ENCODE data around the gene EID2B. TPM values are rescaled to one million over a fixed set of nuclear protein-coding genes. Genes with fewer than 3 reads are reported as not detected.

Gene EID2B
- total RNA-seq, 1 donor from 2014 or later, result 2.9 TPM

DNA sequence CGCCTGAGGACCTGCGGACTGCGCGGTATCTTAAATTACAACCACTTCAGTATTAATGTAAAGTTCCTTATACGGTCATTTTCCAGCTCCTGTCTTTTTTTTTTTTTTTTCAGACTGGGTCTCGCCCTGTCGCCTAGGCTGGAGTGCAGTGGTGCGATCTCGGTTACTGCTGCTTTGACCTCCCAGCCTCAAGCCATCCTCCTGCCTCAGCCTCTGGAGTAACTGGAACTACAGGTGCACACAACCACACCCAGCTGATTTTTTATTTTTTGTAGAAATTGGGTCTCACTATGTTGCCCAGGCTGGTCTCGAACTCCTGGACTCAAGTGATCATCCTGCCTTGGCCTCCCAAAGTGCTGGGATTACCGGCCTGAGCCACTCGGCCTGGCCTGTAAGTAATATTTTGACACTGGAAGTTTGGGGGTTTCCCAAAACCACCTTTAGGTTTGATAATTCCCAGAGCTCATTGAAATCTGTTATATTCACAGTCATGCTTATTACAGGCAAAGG lies 406 bp upstream of the EID2B start:
- no peak for DNase-seq (ENCODE audit: low read depth)

DNA sequence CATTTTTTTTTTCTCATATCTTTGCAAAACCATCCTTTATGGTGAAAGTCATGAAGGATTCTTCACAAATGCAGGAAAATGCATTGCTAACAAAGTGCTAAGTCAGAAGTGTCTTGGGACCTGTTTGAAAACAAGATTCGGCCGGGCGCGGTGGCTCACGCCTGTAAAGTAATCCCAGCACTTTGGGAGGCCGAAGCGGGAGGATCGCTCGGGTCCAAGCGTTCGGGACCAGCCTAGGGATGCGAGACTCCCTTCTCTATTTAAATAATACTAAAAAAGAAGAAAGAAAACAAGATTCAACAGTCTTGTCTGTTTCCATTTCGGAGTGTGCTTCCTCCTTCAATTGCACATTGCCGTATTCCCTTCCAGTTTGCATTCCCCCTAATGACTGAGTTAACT lies 819 bp downstream of the EID2B start:
- DNase-seq (ENCODE audit: low read depth), result no peak

DNA sequence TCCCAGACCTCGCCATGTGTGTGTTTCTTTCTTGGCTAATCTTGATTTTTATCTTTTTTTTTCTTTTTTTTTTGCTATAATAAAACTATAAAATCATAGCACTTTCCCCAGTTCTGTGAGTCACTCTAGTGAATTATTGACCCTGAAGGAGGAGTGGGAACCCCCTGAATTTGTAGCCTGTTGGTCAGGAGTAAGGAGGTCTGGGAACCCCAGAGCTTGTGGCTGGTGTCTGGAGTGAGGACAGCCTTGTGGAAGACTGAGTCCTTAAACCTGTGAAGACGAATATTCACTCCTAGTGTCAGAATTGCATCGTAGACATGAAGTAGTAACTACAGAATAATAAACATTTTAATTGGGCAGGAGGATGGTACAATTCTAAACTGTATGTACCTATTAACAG lies 7.4 kb downstream of the EID2B start:
- DNase-seq (ENCODE audit: low read depth), result no peak

DNA sequence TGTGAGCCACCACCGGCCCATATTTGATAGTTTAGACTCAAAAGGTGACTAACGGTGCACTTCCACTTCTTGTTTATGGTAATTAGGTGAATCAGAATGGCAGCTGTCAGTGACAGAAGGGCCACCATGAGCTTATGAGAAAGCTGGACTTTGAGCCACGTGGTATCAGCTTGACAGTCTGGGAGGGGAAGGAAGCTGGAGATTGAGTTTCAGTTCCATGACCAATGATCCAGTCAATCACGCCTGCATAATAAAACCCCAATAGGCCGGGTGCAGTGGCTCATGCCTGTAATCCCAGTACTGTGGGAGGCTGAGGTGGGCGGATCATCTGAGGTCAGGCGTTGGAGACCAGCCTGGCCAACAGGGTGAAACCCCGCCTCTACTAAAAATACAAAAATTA lies 8.2 kb downstream of the EID2B start:
- peak; percentile 16 for DNase-seq (ENCODE audit: low read depth)

DNA sequence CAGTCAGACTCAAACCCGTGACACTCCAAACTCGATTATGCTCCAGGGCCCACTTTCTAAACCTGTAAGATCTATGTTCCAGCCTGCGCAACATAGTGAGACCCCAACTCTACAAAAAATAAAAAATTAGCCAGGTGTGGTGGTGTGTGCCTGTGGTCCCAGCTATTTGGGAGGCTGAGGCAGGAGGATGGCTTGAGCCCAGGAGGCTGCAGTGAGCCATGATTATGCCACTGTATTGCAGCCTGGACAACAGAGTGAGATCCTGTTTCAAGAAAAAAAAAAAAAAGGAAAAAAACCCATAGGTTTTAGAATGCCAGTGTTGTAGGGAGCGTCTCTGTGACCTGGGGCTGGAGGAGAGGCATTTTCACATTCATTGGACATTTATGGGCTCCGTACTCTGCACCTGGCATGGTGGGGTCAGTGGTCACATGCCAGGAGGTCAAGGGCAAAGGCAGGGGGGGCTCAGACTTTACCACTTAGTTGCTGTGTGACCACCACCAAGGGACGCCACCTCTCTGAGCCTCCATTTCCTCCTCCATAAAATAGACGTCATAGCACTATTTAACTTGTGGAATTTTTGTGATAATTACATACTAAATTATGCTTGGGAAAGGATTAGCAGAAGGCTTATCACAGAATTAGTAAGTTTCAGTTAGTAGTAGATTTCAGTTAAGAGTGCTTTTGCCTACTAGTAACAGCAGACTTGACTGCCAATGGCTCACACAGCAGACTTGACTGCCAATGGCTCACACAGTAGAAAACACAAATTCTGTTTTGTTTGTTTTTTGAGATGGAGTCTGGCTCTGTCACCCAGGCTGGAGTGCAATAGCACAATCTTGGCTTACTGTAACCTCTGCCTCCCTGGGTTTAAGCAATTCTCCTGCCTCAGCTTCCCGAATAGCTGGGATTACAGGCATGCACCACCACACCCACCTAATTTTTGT lies 11.8 kb downstream of the EID2B start:
- no peak for DNase-seq (ENCODE audit: low read depth)

DNA sequence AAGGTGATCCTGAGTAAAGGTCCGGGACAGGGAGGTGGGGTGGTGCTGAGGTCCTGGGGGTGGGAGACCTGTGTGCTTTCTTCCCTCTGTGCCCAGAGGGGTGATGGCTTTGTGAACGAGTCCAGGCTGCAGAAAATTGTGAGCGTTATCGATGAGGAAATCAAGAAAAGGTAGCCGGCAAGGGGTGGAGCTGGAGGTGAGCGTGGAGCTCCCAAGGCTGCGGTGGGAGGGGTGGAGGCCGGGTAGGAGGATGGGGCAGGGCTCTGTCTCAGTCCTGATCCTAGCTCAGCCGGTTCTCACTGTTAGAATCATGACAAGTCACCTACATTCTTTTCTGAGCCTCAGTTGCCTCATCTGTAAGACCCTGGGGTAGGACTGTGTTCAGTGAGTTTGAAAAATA lies 13.7 kb downstream of the EID2B start:
- DNase-seq (ENCODE audit: low read depth), result no peak

DNA sequence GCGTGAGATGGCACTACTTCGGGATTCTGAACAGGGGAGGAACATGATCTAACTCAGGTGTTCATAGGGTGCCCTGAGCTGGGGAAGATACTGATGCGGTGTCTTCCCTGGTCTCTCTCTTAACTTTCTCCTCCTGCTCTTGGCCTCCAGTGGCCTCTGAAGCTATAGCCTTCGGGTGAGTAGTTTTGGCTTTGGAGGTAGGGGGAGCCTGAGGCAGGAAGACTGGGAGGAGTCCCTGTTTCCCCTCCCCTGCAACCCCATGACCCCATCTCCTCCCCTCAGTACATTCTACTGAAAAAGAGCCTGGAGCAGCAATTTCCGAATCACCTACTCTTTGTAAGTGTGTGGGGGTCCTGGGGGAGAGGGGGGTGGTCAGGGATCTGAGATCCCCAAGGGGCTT lies 14.2 kb downstream of the EID2B start:
- no peak for DNase-seq (ENCODE audit: low read depth)

DNA sequence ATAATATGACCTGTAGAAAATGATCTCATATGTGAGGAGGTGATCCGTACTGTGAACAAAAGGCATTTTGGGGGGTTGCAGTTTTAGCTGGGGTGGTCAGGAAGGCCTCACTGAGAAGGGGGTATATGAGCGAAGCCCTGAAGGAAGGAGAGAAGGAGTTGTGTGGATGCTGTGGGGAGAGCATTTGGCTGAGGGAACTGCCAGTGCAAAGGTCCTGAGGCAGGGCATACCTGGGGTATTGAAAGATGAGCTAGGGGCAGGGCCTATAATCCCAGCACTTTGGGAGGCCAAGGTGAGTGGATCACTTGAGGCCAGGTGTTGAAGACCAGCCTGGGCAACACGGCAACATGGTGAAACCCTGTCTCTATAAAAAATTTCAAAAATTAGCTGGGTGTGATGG lies 15.2 kb downstream of the EID2B start:
- DNase-seq (ENCODE audit: low read depth), result no peak

DNA sequence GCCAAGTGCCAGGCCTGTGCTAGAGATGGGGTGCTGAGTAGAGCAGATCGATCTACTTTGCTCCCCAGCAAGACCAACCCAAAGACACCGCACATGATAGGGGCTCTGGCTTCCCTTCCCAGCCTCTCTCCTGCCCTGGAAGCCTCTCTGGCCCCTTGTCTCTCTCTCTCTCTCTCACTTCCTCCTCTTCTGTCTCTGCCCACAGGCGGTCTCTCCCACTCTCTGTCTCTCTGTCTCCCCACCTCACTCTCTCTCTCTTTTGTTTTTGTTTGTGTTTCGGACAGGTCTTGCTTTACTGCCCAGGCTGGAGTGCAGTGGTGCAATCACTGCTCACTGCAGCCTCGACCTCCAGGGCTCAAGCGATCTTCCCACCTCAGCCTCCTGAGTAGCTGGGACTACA lies 16.4 kb downstream of the EID2B start:
- no peak for DNase-seq (ENCODE audit: low read depth)

DNA sequence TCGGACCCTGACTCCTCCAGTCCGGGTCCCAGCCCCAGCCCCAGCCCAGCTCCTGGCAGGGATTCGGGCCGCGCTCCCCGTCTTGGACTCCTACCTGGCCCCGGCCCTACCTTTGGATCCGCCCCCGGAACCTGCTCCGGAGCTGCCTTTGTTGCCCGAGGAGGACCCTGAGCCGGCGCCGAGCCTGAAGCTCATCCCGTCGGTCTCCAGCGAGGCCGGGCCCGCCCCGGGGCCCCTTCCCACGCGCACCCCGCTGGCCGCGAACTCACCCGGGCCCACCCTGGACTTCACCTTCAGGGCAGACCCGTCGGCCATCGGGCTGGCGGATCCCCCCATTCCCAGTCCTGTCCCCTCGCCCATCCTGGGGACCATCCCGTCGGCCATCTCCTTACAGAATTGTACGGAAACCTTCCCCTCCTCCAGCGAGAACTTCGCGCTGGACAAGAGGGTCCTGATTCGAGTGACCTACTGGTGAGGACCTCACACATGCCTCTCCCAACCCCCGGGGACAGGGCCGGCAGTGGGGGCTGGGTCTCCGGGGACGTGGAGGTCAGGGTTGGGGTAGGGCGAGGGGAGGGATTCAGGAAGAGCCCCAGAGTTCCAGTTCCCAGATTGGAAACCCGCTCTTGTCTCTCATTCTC lies 17.0 kb downstream of the EID2B start:
- DNase-seq (ENCODE audit: low read depth), result no peak

DNA sequence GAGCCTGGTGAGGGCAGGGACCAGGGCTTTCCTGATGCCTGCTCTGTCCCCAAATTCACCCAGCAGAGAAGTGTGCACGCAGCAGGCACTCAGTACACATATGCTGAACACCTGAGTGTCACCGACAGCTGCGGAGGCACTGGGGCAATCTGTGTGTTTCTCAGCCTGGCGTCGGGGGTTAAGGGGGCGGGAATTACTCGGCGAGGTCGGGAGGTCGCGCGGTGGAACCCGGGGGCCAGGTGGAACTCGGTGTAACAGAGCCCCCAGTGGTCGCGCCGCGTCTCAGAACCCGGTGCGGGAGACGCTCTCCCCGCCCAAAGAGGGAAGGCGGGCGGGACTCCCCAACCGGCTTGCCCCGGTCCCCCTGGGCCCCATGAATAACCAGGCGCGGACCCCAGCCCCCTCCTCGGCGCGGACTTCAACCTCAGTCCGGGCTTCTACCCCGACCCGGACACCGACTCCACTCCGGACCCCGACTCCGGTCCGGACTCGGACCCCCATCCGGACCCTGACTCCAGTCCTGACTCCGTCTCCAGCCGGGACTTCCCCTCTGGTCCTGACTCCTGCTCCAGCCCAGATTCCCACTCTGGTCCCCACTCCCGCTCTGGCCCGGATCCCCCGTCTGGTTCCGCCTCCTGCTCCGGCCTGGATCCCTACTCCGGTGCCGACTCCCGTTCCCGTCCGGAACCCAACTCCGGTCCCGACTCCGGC lies 17.7 kb downstream of the EID2B start, which contains the start of gene SELENOV:
Gene SELENOV, plus strand, starts transcription at position 300 of the 711 bp plus-strand sequence. Its CDS starts 74 bp downstream, at position 374.
- DNase-seq (ENCODE audit: low read depth), result no peak

DNA sequence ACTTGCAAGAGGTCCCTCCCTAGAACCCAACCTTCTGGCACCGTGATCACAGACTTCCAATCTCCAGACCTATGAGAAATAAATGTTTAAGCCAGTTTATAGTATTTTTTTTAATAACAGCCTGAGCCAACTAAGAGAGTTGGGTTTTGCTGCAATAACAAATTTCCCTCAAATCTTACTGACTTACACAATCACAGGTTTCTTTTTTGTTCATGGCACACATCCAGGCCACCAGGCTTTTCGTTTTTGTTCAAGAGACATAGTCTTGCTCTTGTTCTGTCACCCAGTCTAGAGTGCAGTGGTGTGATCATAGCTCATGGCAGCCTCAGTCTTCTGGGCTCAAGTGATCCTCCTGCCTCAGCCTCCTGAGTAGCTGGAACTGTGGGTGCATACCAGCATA lies 19.7 kb downstream of the EID2B start:
- no peak for DNase-seq (ENCODE audit: low read depth)

DNA sequence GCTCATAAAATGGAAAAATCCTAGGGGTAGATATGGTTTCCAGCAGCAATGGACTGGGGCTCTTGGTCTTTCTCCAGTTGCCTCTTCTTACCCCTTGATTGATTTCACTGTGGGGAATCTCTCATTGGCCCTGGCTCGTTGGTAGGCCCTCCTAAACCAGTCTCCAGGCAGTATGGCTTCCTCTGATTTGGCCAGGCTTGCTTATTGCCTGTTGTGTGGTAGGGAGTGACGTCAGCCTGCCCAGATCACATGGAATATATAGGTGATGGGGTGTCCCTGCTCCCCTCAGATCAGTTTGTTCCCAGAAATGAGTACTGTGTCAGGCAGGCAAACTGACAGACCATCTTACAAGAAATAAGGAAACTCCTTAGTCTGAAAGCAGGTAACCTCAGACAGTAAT lies 23.4 kb downstream of the EID2B start:
- DNase-seq (ENCODE audit: low read depth), result no peak

DNA sequence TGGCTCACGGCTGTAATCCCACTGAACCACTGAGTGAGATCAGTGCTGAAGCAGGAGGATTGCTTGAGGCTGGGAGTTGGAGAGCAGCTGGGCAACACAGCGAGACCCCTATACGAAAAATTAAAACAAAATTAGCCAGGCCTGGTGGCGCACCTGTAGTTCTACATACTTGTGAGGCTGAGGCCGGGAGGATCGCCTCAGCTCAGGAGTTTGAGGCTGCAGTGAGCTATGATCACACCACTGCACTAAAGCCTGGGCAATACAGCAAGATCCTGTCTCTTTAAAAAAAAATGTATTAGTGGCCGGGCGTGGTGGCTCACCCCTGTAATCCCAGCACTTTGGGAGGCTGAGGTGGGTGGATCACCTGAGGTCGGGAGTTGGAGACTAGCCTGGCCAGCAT lies 24.0 kb downstream of the EID2B start:
- DNase-seq (ENCODE audit: low read depth), result no peak

DNA sequence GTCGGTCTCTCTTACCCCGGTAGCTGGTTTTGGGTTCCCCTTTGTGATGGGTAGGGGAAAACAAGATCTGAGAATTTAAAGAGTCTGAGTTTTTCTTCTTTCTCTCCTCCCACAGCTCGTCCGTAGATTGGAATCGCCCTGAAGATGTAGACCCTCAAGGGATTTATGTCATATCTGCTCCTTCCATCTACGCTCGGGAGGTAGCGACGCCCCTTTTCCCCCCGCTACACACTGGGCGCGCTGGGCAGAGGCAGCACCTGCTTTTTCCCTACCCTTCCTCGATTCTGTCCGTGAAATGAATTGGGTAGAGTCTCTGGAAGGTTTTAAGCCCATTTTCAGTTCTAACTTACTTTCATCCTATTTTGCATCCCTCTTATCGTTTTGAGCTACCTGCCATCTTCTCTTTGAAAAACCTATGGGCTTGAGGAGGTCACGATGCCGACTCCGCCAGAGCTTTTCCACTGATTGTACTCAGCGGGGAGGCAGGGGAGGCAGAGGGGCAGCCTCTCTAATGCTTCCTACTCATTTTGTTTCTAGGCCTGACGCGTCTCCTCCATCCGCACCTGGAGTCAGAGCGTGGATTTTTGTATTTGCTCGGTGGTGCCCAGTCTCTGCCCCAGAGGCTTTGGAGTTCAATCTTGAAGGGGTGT lies 24.8 kb downstream of the EID2B start:
- DNase-seq (ENCODE audit: low read depth), result no peak

DNA sequence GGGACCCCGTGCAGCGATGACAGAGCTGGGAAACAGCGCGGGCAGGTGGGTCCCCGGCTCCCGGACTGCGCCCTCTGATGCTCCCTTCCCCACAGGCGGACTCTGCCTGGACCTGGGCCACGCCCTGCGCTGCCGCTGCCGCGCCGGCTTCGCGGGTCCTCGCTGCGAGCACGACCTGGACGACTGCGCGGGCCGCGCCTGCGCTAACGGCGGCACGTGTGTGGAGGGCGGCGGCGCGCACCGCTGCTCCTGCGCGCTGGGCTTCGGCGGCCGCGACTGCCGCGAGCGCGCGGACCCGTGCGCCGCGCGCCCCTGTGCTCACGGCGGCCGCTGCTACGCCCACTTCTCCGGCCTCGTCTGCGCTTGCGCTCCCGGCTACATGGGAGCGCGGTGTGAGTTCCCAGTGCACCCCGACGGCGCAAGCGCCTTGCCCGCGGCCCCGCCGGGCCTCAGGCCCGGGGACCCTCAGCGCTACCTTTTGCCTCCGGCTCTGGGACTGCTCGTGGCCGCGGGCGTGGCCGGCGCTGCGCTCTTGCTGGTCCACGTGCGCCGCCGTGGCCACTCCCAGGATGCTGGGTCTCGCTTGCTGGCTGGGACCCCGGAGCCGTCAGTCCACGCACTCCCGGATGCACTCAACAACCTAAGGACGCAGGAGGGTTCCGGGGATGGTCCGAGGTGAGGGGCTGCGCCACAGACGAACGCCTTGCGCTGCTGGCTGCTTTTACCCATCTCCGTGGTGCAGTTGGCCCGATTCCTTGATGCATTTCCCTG lies 25.5 kb downstream of the EID2B start:
- DNase-seq (ENCODE audit: low read depth), result peak; percentile 52

DNA sequence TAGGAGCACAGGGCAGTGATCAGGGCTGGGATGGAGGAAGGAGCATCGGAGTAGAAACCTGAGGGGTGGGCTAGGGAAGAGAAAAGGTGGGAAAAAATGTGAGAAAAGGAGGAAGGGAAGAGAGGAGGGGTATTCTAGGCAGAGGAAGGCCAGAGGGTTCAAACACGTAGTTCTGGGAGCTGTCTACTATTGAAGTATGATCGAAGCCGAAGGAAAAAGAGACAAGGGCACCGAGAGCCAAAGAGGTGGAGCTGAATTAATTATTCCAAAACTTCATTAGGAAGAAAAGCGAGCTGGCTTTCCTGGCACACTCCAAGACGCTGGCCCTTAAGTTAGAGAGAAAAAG lies 26.1 kb downstream of the EID2B start:
- no peak for DNase-seq (ENCODE audit: low read depth)

DNA sequence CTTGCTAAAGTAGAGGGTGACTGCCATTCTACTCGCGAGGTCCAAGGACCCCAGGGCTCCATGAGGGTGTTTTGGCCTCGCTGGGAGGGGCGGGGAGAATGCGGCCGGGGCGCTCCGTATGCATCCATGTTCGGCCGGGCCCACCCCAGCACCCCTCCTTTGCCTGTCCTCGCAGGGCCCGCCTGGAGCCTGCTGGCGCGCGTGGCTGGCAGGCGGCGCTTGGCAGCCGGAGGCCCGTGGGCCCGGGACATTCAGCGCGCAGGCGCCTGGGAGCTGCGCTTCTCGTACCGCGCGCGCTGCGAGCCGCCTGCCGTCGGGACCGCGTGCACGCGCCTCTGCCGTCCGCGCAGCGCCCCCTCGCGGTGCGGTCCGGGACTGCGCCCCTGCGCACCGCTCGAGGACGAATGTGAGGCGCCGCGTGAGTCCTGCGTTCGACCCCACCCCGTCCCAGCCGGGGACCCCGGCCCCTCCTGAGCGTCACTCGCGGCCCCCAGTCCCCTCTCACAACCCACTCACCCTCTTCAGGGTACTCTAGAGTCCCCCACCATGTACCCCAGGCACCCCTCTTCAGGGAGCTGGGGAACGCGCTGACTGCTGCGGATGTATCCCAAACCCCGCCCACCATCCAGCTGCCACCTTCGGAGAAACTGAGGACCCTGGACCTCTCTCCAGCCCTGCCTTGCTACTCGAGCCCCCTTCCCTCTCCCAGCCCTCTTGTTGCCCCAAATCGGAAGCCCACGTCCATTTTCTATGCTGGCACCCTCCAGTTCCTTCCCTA lies 29.8 kb downstream of the EID2B start:
- DNase-seq (ENCODE audit: low read depth), result no peak

DNA sequence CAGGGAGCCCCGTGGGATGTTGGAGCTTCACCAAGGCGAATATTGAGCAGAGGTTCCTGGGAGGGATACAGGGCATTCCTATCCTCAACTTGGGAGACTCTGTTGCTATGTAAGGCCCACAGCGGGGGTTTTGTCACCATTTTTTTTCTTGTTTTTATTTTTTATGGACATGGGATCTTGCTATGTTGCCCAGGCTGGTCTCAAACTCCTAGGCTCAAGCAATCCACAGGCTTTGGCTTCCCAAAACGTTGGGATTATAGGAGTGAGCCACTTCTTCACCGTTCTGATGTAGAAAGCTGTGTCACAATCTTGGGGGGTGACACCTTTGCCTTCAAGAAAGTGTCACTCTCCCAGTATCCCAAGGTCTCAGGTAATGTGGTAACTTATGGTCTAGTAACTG lies 31.3 kb downstream of the EID2B start:
- no peak for DNase-seq (ENCODE audit: low read depth)

DNA sequence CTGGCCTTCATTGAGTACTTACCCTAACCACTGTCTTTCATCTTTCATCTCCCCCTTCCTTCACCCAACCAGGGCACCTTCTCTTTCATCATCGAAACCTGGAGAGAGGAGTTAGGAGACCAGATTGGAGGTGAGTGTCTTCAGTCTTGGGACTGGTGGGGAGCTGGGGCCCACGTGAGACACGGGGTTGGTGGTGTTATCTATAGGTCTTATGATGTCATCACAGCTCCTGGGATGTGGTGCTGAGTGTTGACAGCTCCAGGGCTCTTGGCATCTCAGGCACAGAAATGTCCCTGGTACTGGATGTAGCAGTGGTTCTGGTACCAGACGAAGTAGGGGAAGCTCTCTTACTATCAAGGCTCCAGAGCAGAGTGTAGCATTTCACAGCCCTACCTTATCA lies 32.1 kb downstream of the EID2B start:
- no peak for DNase-seq (ENCODE audit: low read depth)
